HEK293 (cell line): Measurements from ENCODE around the gene LMTK3.
A peak's percentile ranks its signal among the peaks of the same experiment; 100 is the strongest.

ENCODE experiments used
- CTCF ChIA-PET: fragments of 350-600 bp; formaldehyde crosslinking; extraction: SDS; loops from one replicate; lab custom pipeline; 2021; ENCODE audit warnings: antibody characterized with exemption; lab: Yijun Ruan, JAX
- POLR2A ChIA-PET: fragments of 300-600 bp; formaldehyde crosslinking; extraction: SDS; loops from one replicate; lab custom pipeline; 2020; ENCODE audit warnings: antibody characterized with exemption, inconsistent platforms; lab: Yijun Ruan, JAX
- H3K27ac ChIP-seq: fragments of 200-500 bp; sonication (Bioruptor generic); 2 replicates; pipeline ENCODE4 v1.5.1; 2014; ENCODE audit warnings: low read depth, low read length, control low read depth, inconsistent platforms; ENCODE audit errors: extremely low read depth
- H3K36me3 ChIP-seq, 2 experiments: fragments of 200-500 bp in 1 of 2; sonication (Bioruptor generic) in 1 of 2; 1 replicate in 1 of 2; 2 replicates in 1 of 2; pipeline ENCODE4 v1.5.1; 2014 to 2017; ENCODE audit warnings: inconsistent platforms in 2 of 2, low read length in 2 of 2; ENCODE audit not compliant: control insufficient read depth in 2 of 2, insufficient read depth in 1 of 2
- H3K4me1 ChIP-seq: fragments of 200-500 bp; sonication (Bioruptor generic); 2 replicates; pipeline ENCODE4 v1.5.1; 2014; ENCODE audit warnings: mild to moderate bottlenecking, low read length, inconsistent platforms; ENCODE audit not compliant: control insufficient read depth, insufficient read depth
- H3K4me3 ChIP-seq: 2 replicates; pipeline ENCODE4 v1.5.1; 2011; ENCODE audit warnings: low read depth, mild to moderate bottlenecking, control low read depth, low read length, moderate library complexity
- H3K9me3 ChIP-seq: fragments of 200-500 bp; sonication (Bioruptor generic); 2 replicates; pipeline ENCODE4 v1.5.1; 2014; ENCODE audit warnings: low read depth, low read length, inconsistent platforms; ENCODE audit not compliant: control insufficient read depth, insufficient read depth
- ATF2 ChIP-seq: fragments of 450-650 bp; formaldehyde crosslinking; IDR thresholded peaks from 2 replicates; pipeline ENCODE4 v1.5.1; 2016; ENCODE audit warnings: missing biosample characterization, missing genetic modification characterization, low read depth
- GLI4 ChIP-seq: fragments of 450-650 bp; formaldehyde crosslinking; IDR thresholded peaks from 2 replicates; pipeline ENCODE4 v1.5.1; 2016; ENCODE audit warnings: missing biosample characterization, missing genetic modification characterization
- GLIS2 ChIP-seq: fragments of 450-650 bp; formaldehyde crosslinking; IDR thresholded peaks from 2 replicates; pipeline ENCODE4 v1.5.1; 2016; ENCODE audit warnings: missing biosample characterization, missing genetic modification characterization
- KLF10 ChIP-seq: fragments of 450-650 bp; IDR thresholded peaks from 2 replicates; pipeline ENCODE4 v1.5.1; 2018; ENCODE audit warnings: missing biosample characterization, mild to moderate bottlenecking, missing genetic modification characterization
- WT1 ChIP-seq: fragments of 450-650 bp; formaldehyde crosslinking; IDR thresholded peaks from 2 replicates; pipeline ENCODE4 v1.5.1; 2016; ENCODE audit warnings: missing biosample characterization, missing genetic modification characterization
- ZBTB10 ChIP-seq: fragments of 450-650 bp; formaldehyde crosslinking; IDR thresholded peaks from 2 replicates; pipeline ENCODE4 v1.5.1; 2016; ENCODE audit warnings: missing biosample characterization, missing genetic modification characterization
- ZNF10 ChIP-seq: fragments of 450-650 bp; formaldehyde crosslinking; IDR thresholded peaks from 2 replicates; pipeline ENCODE4 v1.5.1; 2017; ENCODE audit warnings: missing biosample characterization, missing genetic modification characterization
- ZNF114 ChIP-seq: fragments of 450-650 bp; formaldehyde crosslinking; IDR thresholded peaks from 2 replicates; pipeline ENCODE4 v1.5.0; 2017; ENCODE audit warnings: missing biosample characterization, missing genetic modification characterization
- ZNF146 ChIP-seq: fragments of 450-650 bp; formaldehyde crosslinking; IDR thresholded peaks from 2 replicates; pipeline ENCODE4 v1.5.1; 2016; ENCODE audit warnings: missing biosample characterization, missing genetic modification characterization
- ZNF2 ChIP-seq: fragments of 450-650 bp; formaldehyde crosslinking; IDR thresholded peaks from 2 replicates; pipeline ENCODE4 v1.5.1; 2016; ENCODE audit warnings: missing biosample characterization, missing genetic modification characterization
- ZNF391 ChIP-seq: fragments of 450-650 bp; formaldehyde crosslinking; IDR thresholded peaks from 2 replicates; pipeline ENCODE4 v1.5.1; 2016; ENCODE audit warnings: low read depth, missing biosample characterization, missing genetic modification characterization, borderline replicate concordance
- ZNF449 ChIP-seq: fragments of 450-650 bp; formaldehyde crosslinking; IDR thresholded peaks from 2 replicates; pipeline ENCODE4 v1.5.1; 2017; ENCODE audit warnings: missing biosample characterization, mild to moderate bottlenecking, missing genetic modification characterization, moderate library complexity
- ZNF548 ChIP-seq: fragments of 450-650 bp; formaldehyde crosslinking; IDR thresholded peaks from 2 replicates; pipeline ENCODE4 v1.5.1; 2016; ENCODE audit warnings: missing biosample characterization, missing genetic modification characterization
- ZNF558 ChIP-seq: fragments of 450-650 bp; formaldehyde crosslinking; IDR thresholded peaks from 2 replicates; pipeline ENCODE4 v1.5.1; 2016; ENCODE audit warnings: missing biosample characterization, missing genetic modification characterization
- ZNF585B ChIP-seq: fragments of 450-650 bp; formaldehyde crosslinking; IDR thresholded peaks from 2 replicates; pipeline ENCODE4 v1.5.1; 2016; ENCODE audit warnings: missing biosample characterization, missing genetic modification characterization
- ZNF645 ChIP-seq: fragments of 450-650 bp; formaldehyde crosslinking; IDR thresholded peaks from 2 replicates; pipeline ENCODE4; 2016; ENCODE audit warnings: missing biosample characterization, missing genetic modification characterization
- ZNF701 ChIP-seq: fragments of 450-650 bp; formaldehyde crosslinking; IDR thresholded peaks from 2 replicates; pipeline ENCODE4 v1.5.1; 2016; ENCODE audit warnings: missing biosample characterization, missing genetic modification characterization
- ZNF747 ChIP-seq: fragments of 450-650 bp; formaldehyde crosslinking; IDR thresholded peaks from 2 replicates; pipeline ENCODE4 v1.5.1; 2016; ENCODE audit warnings: missing biosample characterization, missing genetic modification characterization
- TF ChIP-seq, protein P1 (sequence below): fragments of 450-650 bp; formaldehyde crosslinking; IDR thresholded peaks from 2 replicates; pipeline ENCODE4 v1.5.1; 2016; ENCODE audit warnings: missing biosample characterization, missing genetic modification characterization
- TF ChIP-seq, protein P2 (sequence below): fragments of 450-650 bp; formaldehyde crosslinking; IDR thresholded peaks from 2 replicates; pipeline ENCODE4 v1.5.1; 2016; ENCODE audit warnings: missing biosample characterization, missing genetic modification characterization

The LMTK3 gene

GRCh38 chr19:48480558-48481500 lies 30.8 kb downstream of the LMTK3 start:
- Histone ChIP-seq H3K27ac (no peak overlapping the region), H3K36me3 (peaks cover 24 to 43% of the 10 kb centered on the region in 2 experiments; a peak in 2 of 3 replicates), H3K4me1 (no peaks in the 10 kb centered on the region)
- POLR2A ChIA-PET: interaction anchor here (0.5 to 1.8 kb wide), 5 partner anchors 11 to 160 kb away, joined by 3 to 8 read pairs (median 4); no protein-coding TSS in a partner anchor
- TF ChIP-seq ZNF114 (tag by site-specific recombination): no peak
- no peak for TF ChIP-seq ZNF10 (tag by site-specific recombination)
- TF ChIP-seq, protein P1, sequence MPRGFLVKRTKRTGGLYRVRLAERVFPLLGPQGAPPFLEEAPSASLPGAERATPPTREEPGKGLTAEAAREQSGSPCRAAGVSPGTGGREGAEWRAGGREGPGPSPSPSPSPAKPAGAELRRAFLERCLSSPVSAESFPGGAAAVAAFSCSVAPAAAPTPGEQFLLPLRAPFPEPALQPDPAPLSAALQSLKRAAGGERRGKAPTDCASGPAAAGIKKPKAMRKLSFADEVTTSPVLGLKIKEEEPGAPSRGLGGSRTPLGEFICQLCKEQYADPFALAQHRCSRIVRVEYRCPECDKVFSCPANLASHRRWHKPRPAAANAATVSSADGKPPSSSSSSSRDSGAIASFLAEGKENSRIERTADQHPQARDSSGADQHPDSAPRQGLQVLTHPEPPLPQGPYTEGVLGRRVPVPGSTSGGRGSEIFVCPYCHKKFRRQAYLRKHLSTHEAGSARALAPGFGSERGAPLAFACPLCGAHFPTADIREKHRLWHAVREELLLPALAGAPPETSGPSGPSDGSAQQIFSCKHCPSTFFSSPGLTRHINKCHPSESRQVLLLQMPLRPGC (tag by site-specific recombination): no peak
- no peak for TF ChIP-seq ZNF585B (tag by site-specific recombination)
- TF ChIP-seq KLF10 (tag by site-specific recombination): no peak
- TF ChIP-seq, protein P2, sequence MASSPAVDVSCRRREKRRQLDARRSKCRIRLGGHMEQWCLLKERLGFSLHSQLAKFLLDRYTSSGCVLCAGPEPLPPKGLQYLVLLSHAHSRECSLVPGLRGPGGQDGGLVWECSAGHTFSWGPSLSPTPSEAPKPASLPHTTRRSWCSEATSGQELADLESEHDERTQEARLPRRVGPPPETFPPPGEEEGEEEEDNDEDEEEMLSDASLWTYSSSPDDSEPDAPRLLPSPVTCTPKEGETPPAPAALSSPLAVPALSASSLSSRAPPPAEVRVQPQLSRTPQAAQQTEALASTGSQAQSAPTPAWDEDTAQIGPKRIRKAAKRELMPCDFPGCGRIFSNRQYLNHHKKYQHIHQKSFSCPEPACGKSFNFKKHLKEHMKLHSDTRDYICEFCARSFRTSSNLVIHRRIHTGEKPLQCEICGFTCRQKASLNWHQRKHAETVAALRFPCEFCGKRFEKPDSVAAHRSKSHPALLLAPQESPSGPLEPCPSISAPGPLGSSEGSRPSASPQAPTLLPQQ (tag by site-specific recombination): 0 out of 2 replicates have a peak, but pooled peaks have one; percentile 22
- TF ChIP-seq ZNF449 (tag by site-specific recombination): no peak
- TF ChIP-seq ZNF747: no peak
- TF ChIP-seq, all 188 proteins: peak for 1
- Histone ChIP-seq H3K9me3 (no peaks in the 10 kb centered on the region), H3K4me3 (no peak overlapping the region)
- CTCF ChIA-PET: interaction anchor here (0.6 to 1.7 kb wide), 2 partner anchors 9 to 62 kb away, joined by 3 to 12 read pairs; no protein-coding TSS in a partner anchor

DNA sequence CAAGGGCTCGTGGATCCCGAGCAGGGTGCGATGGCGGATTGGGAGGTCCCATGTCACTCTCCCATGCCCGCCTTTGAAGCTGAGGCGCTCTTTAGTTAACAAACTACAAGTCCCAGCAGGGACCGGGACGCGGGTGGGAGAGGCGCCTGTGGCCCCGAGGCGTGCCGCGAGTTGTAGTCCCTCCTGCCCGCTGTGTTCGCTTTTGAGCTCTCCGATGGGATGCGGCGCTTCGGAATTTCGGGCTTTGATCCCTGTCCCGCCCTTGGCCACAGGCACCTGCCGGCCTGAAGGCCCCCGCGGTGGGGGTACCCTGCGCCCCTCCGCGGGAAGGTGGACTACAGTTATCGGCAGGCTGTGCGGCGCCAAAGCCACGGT lies 31.5 kb downstream of the LMTK3 start:
- Histone ChIP-seq H3K4me3 (no peak overlapping the region), H3K4me1 (no peaks in the 10 kb centered on the region), H3K27ac (no peak overlapping the region), H3K9me3 (no peaks in the 10 kb centered on the region), H3K36me3 (peaks cover 28 to 50% of the 10 kb centered on the region in 2 experiments; a peak in 2 of 3 replicates)
- CTCF ChIA-PET: no interaction called here
- POLR2A ChIA-PET: interaction anchor here (0.5 to 1.6 kb wide), 6 partner anchors 10 to 159 kb away, joined by 3 to 7 read pairs (median 4); no protein-coding TSS in a partner anchor
- TF ChIP-seq ZNF701 (tag by site-specific recombination) (no peak), ZNF548 (tag by site-specific recombination) (no peak), WT1 (tag by site-specific recombination) (no peak), ZNF146 (tag by site-specific recombination) (no peak), GLIS2 (no peak), ZNF2 (tag by site-specific recombination) (no peak), ATF2 (no peak), ZNF391 (no peak), ZNF449 (tag by site-specific recombination) (no peak), ZNF645 (tag by site-specific recombination) (no peak), ZBTB10 (tag by site-specific recombination) (no peak), GLI4 (no peak), ZNF558 (tag by site-specific recombination) (no peak)
